ENCODE results near the gene LGR4.

Gene LGR4

GRCh38 chr11:27433742-27434141 is 38.8 kb downstream of the LGR4 start:
- Histone ChIP-seq H3K4me1 (ENCODE audit: control insufficient read depth, insufficient read depth, low read length) (0 out of 2 replicates have a peak, but pooled peaks cover 5% of the 10 kb centered on the region), H3K36me3 (ENCODE audit: control insufficient read depth in 2 of 2, insufficient read depth in 1 of 2, low read length in 2 of 2) (no peaks in the 10 kb centered on the region), H3K9me3 (ENCODE audit: control insufficient read depth, insufficient read depth, low read depth, low read length) (no peaks in the 10 kb centered on the region), H3K4me3 (ENCODE audit: low read depth, low read length) (no peak overlapping the region), H3K27ac (ENCODE audit: extremely low read depth, low read depth, low read length) (no peak overlapping the region)
- CTCF ChIA-PET: no interaction called here
- TF ChIP-seq KLF1 (tag by site-specific recombination; IDR thresholded peaks at IDR 0.05) (no peak), YY1 (tag by site-specific recombination; IDR thresholded peaks at IDR 0.05) (no peak), ZNF223 (tag by site-specific recombination; IDR thresholded peaks at IDR 0.05) (no peak), ZSCAN16 (tag by site-specific recombination; IDR thresholded peaks at IDR 0.05) (no peak), ZEB2 (tag by site-specific recombination; IDR thresholded peaks at IDR 0.05) (no peak)
- TF ChIP-seq, protein P1, sequence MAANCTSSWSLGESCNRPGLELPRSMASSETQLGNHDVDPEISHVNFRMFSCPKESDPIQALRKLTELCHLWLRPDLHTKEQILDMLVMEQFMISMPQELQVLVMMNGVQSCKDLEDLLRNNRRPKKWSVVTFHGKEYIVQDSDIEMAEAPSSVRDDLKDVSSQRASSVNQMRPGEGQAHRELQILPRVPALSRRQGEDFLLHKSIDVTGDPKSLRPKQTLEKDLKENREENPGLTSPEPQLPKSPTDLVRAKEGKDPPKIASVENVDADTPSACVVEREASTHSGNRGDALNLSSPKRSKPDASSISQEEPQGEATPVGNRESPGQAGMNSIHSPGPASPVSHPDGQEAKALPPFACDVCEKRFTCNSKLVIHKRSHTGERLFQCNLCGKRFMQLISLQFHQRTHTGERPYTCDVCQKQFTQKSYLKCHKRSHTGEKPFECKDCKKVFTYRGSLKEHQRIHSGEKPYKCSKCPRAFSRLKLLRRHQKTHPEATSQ (tag by site-specific recombination; IDR thresholded peaks at IDR 0.05): no peak
- POLR2A ChIA-PET: no interaction called here

GRCh38 chr11:27431808-27432207 is 40.8 kb downstream of the LGR4 start:
- POLR2A ChIA-PET: no interaction called here
- Histone ChIP-seq H3K4me3 (ENCODE audit: low read depth, low read length) (no peak overlapping the region), H3K36me3 (ENCODE audit: control insufficient read depth in 2 of 2, insufficient read depth in 1 of 2, low read length in 2 of 2) (peaks cover 0 to 4% of the 10 kb centered on the region in 2 experiments; a peak in 1 of 3 replicates), H3K9me3 (ENCODE audit: control insufficient read depth, insufficient read depth, low read depth, low read length) (no peaks in the 10 kb centered on the region), H3K4me1 (ENCODE audit: control insufficient read depth, insufficient read depth, low read length) (peaks cover 7% of the 10 kb centered on the region; the same call in 1 of the 2 replicates), H3K27ac (ENCODE audit: extremely low read depth, low read depth, low read length) (no peak overlapping the region)
- CTCF ChIA-PET: no interaction called here
- TF ChIP-seq ZNF514 (tag by site-specific recombination; IDR thresholded peaks at IDR 0.05) (no peak), ZNF362 (tag by site-specific recombination; IDR thresholded peaks at IDR 0.05) (no peak), SP2 (tag by site-specific recombination; IDR thresholded peaks at IDR 0.05) (no peak), ZNF10 (tag by site-specific recombination; IDR thresholded peaks at IDR 0.05) (no peak), ZSCAN30 (tag by site-specific recombination; IDR thresholded peaks at IDR 0.05) (no peak), ZNF19 (tag by site-specific recombination; IDR thresholded peaks at IDR 0.05; ENCODE audit: low read depth) (no peak), ZNF626 (tag by site-specific recombination; IDR thresholded peaks at IDR 0.05) (no peak), SCRT1 (tag by site-specific recombination; IDR thresholded peaks at IDR 0.05; ENCODE audit: borderline replicate concordance) (no peak), ZNF548 (tag by site-specific recombination; IDR thresholded peaks at IDR 0.05) (no peak), ZNF433 (tag by site-specific recombination; IDR thresholded peaks at IDR 0.05; ENCODE audit: low read depth) (no peak), ZNF37A (tag by site-specific recombination; IDR thresholded peaks at IDR 0.05) (no peak), ZNF596 (tag by site-specific recombination; IDR thresholded peaks at IDR 0.05) (no peak), ZNF23 (tag by site-specific recombination; IDR thresholded peaks at IDR 0.05; ENCODE audit: borderline replicate concordance) (no peak), KLF1 (tag by site-specific recombination; IDR thresholded peaks at IDR 0.05) (no peak), OVOL3 (tag by site-specific recombination; IDR thresholded peaks at IDR 0.05) (no peak), MYNN (tag by site-specific recombination; IDR thresholded peaks at IDR 0.05; ENCODE audit: borderline replicate concordance) (no peak), ZNF830 (tag by site-specific recombination; IDR thresholded peaks at IDR 0.05; ENCODE audit: low read depth) (no peak)
- TF ChIP-seq, protein P1 (tag by site-specific recombination; IDR thresholded peaks at IDR 0.05): no peak
- TF ChIP-seq, protein P2, sequence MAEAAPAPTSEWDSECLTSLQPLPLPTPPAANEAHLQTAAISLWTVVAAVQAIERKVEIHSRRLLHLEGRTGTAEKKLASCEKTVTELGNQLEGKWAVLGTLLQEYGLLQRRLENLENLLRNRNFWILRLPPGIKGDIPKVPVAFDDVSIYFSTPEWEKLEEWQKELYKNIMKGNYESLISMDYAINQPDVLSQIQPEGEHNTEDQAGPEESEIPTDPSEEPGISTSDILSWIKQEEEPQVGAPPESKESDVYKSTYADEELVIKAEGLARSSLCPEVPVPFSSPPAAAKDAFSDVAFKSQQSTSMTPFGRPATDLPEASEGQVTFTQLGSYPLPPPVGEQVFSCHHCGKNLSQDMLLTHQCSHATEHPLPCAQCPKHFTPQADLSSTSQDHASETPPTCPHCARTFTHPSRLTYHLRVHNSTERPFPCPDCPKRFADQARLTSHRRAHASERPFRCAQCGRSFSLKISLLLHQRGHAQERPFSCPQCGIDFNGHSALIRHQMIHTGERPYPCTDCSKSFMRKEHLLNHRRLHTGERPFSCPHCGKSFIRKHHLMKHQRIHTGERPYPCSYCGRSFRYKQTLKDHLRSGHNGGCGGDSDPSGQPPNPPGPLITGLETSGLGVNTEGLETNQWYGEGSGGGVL (tag by site-specific recombination; IDR thresholded peaks at IDR 0.05): no peak
- TF ChIP-seq, protein P3, sequence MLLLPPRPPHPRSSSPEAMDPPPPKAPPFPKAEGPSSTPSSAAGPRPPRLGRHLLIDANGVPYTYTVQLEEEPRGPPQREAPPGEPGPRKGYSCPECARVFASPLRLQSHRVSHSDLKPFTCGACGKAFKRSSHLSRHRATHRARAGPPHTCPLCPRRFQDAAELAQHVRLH (tag by site-specific recombination; IDR thresholded peaks at IDR 0.05): no peak
